Subcutaneous adipose tissue (tissue), 4 donors: ENCODE measurements around the gene ING3. TPM values are rescaled to one million over a fixed set of nuclear protein-coding genes. Genes with fewer than 3 reads are reported as not detected.

ENCODE experiments used
- total RNA-seq, 4 donors: library from RNA; depleted of rRNA; stranded (reverse); fragments of >200 nt; gene quantifications; one replicate each; pipeline ENCODE4 v1.1.0, GENCODE V29; 2016
- TF ChIP-seq, protein P1 (sequence below): fragments of 450-650 bp; IDR thresholded peaks from one replicate; pipeline ENCODE4 v1.5.1; 2016; ENCODE audit warnings: low read depth, mild to moderate bottlenecking, control low read depth, antibody characterized with exemption, moderate library complexity

Gene ING3, protein sequence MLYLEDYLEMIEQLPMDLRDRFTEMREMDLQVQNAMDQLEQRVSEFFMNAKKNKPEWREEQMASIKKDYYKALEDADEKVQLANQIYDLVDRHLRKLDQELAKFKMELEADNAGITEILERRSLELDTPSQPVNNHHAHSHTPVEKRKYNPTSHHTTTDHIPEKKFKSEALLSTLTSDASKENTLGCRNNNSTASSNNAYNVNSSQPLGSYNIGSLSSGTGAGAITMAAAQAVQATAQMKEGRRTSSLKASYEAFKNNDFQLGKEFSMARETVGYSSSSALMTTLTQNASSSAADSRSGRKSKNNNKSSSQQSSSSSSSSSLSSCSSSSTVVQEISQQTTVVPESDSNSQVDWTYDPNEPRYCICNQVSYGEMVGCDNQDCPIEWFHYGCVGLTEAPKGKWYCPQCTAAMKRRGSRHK
- total RNA-seq, result 10 to 100 TPM; 17.8 to 24.8 (median 18.2) TPM

DNA sequence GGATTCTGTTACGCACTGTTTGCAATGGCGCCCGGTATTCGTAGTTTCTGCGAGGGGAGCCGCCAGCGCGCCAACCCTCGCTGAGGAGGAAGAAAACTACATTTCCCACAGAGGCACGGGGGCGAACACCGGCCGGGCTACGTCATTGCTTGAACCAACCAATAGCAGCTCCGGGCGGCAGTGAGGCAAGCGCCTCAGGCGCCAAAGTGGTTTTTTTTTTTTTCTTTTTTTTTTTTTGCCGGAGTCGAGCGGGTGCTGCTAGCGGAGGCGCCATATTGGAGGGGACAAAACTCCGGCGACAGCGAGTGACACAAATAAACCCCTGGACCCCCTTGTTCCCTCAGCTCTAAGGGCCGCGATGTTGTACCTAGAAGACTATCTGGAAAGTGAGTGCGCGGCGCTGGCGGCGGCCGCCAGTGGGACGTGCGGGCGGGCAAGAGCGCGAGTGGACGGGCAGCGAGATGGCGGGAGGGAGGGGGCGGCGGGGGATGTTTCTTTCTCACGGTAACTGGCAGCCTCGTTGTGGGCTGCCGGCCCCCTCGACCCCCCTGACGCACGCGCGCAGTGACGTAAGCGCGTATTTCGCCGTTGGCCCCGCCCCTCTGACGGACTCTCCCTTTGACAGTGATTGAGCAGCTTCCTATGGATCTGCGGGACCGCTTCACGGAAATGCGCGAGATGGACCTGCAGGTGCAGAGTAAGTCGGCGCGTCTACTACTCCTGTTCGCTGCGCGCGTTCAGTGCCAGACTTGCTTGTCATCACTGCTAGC lies at the start of gene ING3:
Gene ING3, plus strand, starts transcription at position 239 of the 770 bp plus-strand sequence. Its CDS starts 120 bp downstream, at position 359.
- TF ChIP-seq, protein P1, sequence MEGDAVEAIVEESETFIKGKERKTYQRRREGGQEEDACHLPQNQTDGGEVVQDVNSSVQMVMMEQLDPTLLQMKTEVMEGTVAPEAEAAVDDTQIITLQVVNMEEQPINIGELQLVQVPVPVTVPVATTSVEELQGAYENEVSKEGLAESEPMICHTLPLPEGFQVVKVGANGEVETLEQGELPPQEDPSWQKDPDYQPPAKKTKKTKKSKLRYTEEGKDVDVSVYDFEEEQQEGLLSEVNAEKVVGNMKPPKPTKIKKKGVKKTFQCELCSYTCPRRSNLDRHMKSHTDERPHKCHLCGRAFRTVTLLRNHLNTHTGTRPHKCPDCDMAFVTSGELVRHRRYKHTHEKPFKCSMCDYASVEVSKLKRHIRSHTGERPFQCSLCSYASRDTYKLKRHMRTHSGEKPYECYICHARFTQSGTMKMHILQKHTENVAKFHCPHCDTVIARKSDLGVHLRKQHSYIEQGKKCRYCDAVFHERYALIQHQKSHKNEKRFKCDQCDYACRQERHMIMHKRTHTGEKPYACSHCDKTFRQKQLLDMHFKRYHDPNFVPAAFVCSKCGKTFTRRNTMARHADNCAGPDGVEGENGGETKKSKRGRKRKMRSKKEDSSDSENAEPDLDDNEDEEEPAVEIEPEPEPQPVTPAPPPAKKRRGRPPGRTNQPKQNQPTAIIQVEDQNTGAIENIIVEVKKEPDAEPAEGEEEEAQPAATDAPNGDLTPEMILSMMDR, result no peak

DNA sequence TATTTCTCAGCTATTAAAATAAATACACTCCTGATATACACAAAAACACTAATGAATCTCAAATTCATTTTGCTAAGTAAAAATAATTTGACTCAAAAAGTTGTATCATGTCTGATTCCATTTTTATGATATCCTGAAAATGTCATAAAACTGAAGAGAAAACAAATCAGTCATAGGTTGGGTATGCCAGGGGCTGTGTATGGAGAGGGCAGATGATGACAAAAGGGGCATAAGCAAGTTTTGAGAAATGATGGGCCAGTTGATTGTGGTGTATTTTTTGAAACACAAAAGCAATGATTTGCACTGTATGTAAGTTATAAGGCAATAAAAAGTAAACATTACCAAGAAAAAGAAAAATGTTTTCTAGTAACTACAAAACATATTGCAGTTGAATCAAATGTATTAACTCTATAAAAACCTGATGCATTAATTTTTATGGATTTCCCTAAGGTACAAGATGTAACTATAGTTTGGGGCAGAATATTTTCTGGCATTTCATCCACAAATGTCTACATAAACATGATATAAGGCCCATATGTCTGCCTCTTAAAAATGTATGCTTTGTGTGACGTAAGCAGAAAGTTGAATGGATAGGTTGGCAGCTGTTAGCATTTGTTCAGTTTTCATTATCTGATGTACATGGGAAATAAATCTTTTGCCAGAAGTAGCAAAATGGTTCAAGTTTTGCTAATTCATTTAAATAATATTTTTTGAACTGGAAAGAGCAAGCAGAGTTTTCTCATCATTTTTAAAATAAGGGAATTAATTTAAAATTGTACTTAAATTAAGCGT lies 35.1 kb upstream of the ING3 start:
- TF ChIP-seq, protein P1, result no peak

DNA sequence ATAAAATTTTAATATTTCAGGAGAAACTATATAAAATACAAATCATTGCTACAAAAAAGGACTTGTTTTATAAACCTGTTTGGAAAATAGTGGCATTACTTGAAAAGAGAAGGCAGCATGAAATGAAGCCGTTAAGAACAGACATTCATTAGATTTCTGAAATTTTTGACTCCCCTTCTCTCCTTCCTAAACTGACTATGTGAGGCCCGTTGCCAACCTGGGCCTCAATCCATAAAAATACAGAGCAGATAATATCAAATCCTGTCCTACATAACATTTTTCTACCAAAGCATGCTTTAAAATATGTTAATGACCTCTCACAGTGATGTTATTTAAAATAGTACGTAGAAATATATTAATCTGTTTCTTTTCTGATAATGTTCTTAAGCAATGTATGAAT lies 34.5 kb upstream of the ING3 start:
- TF ChIP-seq, protein P1, result no peak

DNA sequence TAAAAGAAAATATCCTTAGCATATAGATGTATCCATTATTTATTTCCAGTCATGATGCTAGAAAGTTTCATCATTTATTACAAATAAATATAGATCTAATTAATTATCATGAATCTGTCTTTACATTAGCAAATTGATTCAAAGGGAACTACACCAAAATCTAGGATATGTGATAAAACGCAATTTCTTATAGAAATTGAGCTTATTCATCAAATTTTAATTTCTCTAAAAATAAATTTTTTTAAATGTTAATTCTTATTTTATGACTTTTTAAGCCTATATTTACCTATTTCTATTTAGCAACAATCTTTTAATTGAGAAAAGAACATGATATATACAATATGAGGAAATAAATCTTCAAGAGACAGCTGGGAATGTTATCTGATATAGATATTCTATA lies 34.0 kb upstream of the ING3 start:
- TF ChIP-seq, protein P1, result no peak

DNA sequence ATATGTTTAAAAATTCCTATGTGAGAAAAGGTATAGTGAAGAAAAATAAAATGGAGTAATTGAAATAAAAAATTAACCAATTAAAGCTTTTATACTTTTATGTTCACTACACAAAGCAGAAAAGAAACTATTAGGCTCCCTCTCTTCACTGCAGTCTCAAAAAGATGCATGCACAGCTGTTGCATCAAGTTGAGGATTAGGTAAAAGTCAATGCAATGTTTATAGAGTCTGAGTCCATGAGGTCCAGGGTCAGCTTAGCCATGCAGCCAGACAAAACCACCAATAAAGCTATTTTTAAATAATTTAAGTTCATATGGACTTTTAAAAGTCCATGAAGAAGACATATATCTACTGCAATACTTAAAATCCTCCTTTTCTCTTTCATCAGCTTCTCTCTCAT lies 31.1 kb upstream of the ING3 start:
- TF ChIP-seq, protein P1, result no peak

DNA sequence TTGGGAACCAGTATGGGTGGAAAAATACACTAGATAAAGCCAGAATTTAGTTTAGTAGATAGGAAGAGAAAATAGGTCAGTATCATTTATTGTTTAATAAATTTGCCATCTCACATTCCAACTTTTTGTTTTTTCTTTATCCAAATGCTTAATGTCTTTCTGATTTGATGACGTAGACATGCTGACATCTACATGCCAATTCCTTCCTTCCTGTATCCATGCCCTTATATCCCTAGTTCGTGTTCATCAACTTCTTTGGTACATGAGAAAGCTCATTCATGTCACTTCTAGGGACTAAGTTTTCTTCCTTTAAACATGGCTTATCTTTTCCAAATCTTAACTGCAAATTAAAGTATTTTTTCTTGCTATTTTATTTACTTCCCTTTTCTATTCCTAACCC lies 30.5 kb upstream of the ING3 start:
- TF ChIP-seq, protein P1, result no peak
